Thoracic aorta (tissue), 2 donors: Measurements from ENCODE around the gene LNX2. TPM values are rescaled to one million over a fixed set of nuclear protein-coding genes. Genes with fewer than 3 reads are reported as not detected.
A peak's percentile ranks its signal among the peaks of the same experiment; 100 is the strongest.

Source experiments
- ATAC-seq: fragments of 150-250 bp; one replicate; pipeline ENCODE4 v1.8.0; 2017; ENCODE audit warnings: low read depth; ENCODE audit not compliant: insufficient number of reproducible peaks, low FRiP score
- DNase-seq: peaks from one replicate; pipeline ENCODE4 v3.0.0-alpha.2; 2020; ENCODE audit warnings: low spot score
- H3K27ac ChIP-seq, 2 donors: fragments of 200-600 bp; sonication (generic); 1 replicate in 1 of 2; 2 replicates in 1 of 2; pipeline ENCODE4 v1.5.1; 2016; ENCODE audit warnings: mild to moderate bottlenecking in 2 of 2, moderate library complexity in 2 of 2
- H3K27me3 ChIP-seq: fragments of 200-600 bp; sonication (generic); replicated peaks from 2 replicates; pipeline ENCODE4 v1.6.0; 2016; ENCODE audit warnings: mild to moderate bottlenecking; ENCODE audit not compliant: insufficient read depth
- H3K36me3 ChIP-seq: fragments of 200-600 bp; sonication (generic); one replicate; pipeline ENCODE4 v1.5.1; 2016
- H3K4me1 ChIP-seq, 2 donors: fragments of 200-600 bp; sonication (generic); 1 replicate in 1 of 2; 2 replicates in 1 of 2; pipeline versions ENCODE4 v1.5.1 to v1.6.0; 2016; ENCODE audit warnings: low read depth in 2 of 2, mild to moderate bottlenecking in 1 of 2; ENCODE audit not compliant: control insufficient read depth in 1 of 2
- H3K4me3 ChIP-seq: fragments of 200-600 bp; sonication (generic); 2 replicates; pipeline ENCODE4 v1.5.1; 2016; ENCODE audit warnings: mild to moderate bottlenecking
- H3K9me3 ChIP-seq: fragments of 200-600 bp; sonication (generic); 2 replicates; pipeline ENCODE4 v1.5.1; 2016
- CTCF ChIP-seq: fragments of 200-600 bp; sonication (generic); IDR thresholded peaks from one replicate; pipeline ENCODE4 v1.5.1; 2019; ENCODE audit warnings: antibody characterized with exemption
- total RNA-seq, 2 donors: library from RNA; depleted of rRNA; stranded (reverse); fragments of >200 nt; gene quantifications; one replicate each; pipeline versions ENCODE4 v1.1.0 to v1.2.3, GENCODE V29; 2016

The LNX2 gene
- total RNA-seq, 2 donors from 2014 or later, result 7.1 to 7.6 TPM

- Histone ChIP-seq H3K36me3 (no peaks in the 10 kb centered on the region), H3K4me1 (peaks cover 0 to 12% of the 10 kb centered on the region in 2 donors), H3K9me3 (no peaks in the 10 kb centered on the region), H3K27ac (peak overlapping the region in 1 of 2 donors; percentile 34), H3K4me3 (peak overlapping the region; percentile 1), H3K27me3 (no peaks in the 10 kb centered on the region)
- no peak for TF ChIP-seq CTCF
- no peak for DNase-seq
- no peak for ATAC-seq
Measured at GRCh38 chr13:27583645-27584044, 36.7 kb downstream of the LNX2 start.

GRCh38 chr13:27578121-27579030 lies 42.0 kb downstream of the LNX2 start:
- DNase-seq, result no peak

GRCh38 chr13:27574661-27575060 lies 45.7 kb downstream of the LNX2 start:
- H3K9me3 ChIP-seq, result no peaks in the 10 kb centered on the region
- H3K4me3 ChIP-seq, result no peak overlapping the region
- no peak for TF ChIP-seq CTCF
- no peaks in the 10 kb centered on the region for H3K27me3 ChIP-seq
- DNase-seq, result no peak
- no peak overlapping the region for H3K27ac ChIP-seq
- H3K36me3 ChIP-seq, result no peaks in the 10 kb centered on the region
- peaks cover 0 to 8% of the 10 kb centered on the region in 2 donors for H3K4me1 ChIP-seq
- no peak for ATAC-seq

More at GRCh38 chr13:27578121-27579030, 42.0 kb downstream of the LNX2 start:
- no peaks in the 10 kb centered on the region for H3K9me3 ChIP-seq
- no peak overlapping the region for H3K4me3 ChIP-seq
- no peaks in the 10 kb centered on the region for H3K36me3 ChIP-seq
- peaks cover 0 to 2% of the 10 kb centered on the region in 2 donors for H3K4me1 ChIP-seq
- no peak for TF ChIP-seq CTCF
- no peaks in the 10 kb centered on the region for H3K27me3 ChIP-seq
- ATAC-seq, result no peak
- no peak overlapping the region for H3K27ac ChIP-seq

GRCh38 chr13:27573265-27573664 lies 47.1 kb downstream of the LNX2 start:
- H3K27me3 ChIP-seq, result no peaks in the 10 kb centered on the region
- H3K36me3 ChIP-seq, result no peaks in the 10 kb centered on the region
- no peak overlapping the region for H3K27ac ChIP-seq
- H3K9me3 ChIP-seq, result no peaks in the 10 kb centered on the region
- ATAC-seq, result no peak
- no peak for TF ChIP-seq CTCF
- no peak for DNase-seq
- H3K4me3 ChIP-seq, result no peak overlapping the region
- peaks cover 0 to 8% of the 10 kb centered on the region in 2 donors for H3K4me1 ChIP-seq

GRCh38 chr13:27572234-27572901 lies 48.0 kb downstream of the LNX2 start:
- H3K36me3 ChIP-seq, result peaks cover 3% of the 10 kb centered on the region
- H3K4me1 ChIP-seq, result peaks cover 0 to 8% of the 10 kb centered on the region in 2 donors
- ATAC-seq, result no peak
- no peak for TF ChIP-seq CTCF
- H3K4me3 ChIP-seq, result no peak overlapping the region
- DNase-seq, result no peak
- no peak overlapping the region for H3K27ac ChIP-seq
- no peaks in the 10 kb centered on the region for H3K27me3 ChIP-seq
- H3K9me3 ChIP-seq, result no peaks in the 10 kb centered on the region
